ENCODE results near the gene TK1. TPM values are rescaled to one million over a fixed set of nuclear protein-coding genes. Genes with fewer than 3 reads are reported as not detected.

The TK1 gene
- total RNA-seq, 1 experiment from 2014 or later = 153 TPM

DNA sequence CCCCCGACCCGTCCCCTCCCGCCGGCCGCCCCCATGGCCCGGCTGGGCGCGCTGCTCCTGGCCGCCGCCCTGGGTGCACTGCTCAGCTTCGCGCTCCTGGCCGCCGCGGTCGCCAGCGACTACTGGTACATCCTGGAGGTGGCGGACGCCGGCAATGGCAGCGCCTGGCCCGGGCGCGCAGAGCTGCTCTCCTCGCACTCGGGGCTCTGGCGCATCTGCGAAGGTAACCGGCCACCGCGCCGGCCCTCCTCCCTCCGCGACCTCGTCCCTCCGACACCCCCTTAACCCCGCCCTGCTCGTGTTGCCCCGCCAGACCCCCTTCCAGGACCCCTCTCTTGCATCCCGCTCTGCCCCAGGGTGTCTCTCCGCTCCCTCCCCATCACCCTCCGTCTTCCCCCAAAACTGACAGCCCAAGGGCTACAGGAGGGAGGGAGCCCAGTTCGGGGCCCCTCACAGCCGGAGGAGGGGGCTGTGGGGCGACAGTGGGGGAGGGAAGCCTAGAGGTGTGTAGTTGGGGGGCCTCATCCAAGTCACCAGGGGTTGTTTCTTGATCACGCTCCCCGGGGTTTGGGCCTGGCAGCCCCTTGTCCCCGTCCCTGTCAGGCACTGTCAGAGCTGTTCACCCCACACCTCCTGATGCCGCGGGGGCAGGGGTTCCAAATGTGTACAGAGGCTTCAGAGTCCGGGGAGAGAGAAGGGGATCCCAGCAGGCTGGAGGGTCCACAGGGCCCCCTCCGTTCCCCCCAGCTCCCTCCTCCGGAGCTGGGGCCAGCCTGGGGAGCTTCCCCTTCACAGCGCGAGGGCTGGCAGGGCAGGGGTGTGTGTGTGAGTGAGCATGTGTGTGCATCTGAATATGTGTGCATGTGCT is 45.4 kb upstream of the TK1 start:
- H3K27ac ChIP-seq (ENCODE audit: low read length) = no peak overlapping the region
- intact Hi-C loops (cut with micrococcal nuclease; ENCODE audit: unreplicated experiment) = no loop called here
- BruUV-seq (replicated peaks) = no TSS peak
- DNase-seq (ENCODE audit: low read depth, low spot score) (no peak), ATAC-seq (no peak)
- TF ChIP-seq, protein P1, sequence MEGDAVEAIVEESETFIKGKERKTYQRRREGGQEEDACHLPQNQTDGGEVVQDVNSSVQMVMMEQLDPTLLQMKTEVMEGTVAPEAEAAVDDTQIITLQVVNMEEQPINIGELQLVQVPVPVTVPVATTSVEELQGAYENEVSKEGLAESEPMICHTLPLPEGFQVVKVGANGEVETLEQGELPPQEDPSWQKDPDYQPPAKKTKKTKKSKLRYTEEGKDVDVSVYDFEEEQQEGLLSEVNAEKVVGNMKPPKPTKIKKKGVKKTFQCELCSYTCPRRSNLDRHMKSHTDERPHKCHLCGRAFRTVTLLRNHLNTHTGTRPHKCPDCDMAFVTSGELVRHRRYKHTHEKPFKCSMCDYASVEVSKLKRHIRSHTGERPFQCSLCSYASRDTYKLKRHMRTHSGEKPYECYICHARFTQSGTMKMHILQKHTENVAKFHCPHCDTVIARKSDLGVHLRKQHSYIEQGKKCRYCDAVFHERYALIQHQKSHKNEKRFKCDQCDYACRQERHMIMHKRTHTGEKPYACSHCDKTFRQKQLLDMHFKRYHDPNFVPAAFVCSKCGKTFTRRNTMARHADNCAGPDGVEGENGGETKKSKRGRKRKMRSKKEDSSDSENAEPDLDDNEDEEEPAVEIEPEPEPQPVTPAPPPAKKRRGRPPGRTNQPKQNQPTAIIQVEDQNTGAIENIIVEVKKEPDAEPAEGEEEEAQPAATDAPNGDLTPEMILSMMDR (IDR thresholded peaks at IDR 0.05) = no peak
- TF ChIP-seq POLR2AphosphoS5 (IDR thresholded peaks at IDR 0.05; ENCODE audit: low read depth, low read length) = no peak
- TF ChIP-seq SIN3A (IDR thresholded peaks at IDR 0.05; ENCODE audit: borderline replicate concordance, insufficient read depth, low read depth, low read length) = no peak
- no peak for TF ChIP-seq TCF7L2 (IDR thresholded peaks at IDR 0.05; ENCODE audit: low read depth, low read length)
- TF ChIP-seq, protein P2, sequence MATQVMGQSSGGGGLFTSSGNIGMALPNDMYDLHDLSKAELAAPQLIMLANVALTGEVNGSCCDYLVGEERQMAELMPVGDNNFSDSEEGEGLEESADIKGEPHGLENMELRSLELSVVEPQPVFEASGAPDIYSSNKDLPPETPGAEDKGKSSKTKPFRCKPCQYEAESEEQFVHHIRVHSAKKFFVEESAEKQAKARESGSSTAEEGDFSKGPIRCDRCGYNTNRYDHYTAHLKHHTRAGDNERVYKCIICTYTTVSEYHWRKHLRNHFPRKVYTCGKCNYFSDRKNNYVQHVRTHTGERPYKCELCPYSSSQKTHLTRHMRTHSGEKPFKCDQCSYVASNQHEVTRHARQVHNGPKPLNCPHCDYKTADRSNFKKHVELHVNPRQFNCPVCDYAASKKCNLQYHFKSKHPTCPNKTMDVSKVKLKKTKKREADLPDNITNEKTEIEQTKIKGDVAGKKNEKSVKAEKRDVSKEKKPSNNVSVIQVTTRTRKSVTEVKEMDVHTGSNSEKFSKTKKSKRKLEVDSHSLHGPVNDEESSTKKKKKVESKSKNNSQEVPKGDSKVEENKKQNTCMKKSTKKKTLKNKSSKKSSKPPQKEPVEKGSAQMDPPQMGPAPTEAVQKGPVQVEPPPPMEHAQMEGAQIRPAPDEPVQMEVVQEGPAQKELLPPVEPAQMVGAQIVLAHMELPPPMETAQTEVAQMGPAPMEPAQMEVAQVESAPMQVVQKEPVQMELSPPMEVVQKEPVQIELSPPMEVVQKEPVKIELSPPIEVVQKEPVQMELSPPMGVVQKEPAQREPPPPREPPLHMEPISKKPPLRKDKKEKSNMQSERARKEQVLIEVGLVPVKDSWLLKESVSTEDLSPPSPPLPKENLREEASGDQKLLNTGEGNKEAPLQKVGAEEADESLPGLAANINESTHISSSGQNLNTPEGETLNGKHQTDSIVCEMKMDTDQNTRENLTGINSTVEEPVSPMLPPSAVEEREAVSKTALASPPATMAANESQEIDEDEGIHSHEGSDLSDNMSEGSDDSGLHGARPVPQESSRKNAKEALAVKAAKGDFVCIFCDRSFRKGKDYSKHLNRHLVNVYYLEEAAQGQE (IDR thresholded peaks at IDR 0.05; ENCODE audit: insufficient read depth in 1 of 2, low read depth in 2 of 2, low read length in 1 of 2) = no peak
- H3K36me3 ChIP-seq (ENCODE audit: control insufficient read depth, insufficient read depth, low read length) = no peaks in the 10 kb centered on the region
- in situ Hi-C loops (cut with HindIII; ENCODE audit: low pct_unique_long_range_greater_than_20kb, low sequenced_read_pairs) = no loop called here
- no peaks in the 10 kb centered on the region for H3K27me3 ChIP-seq (ENCODE audit: control insufficient read depth, insufficient read depth, low read length)
- no peak overlapping the region for H3K4me3 ChIP-seq (ENCODE audit: low read depth in 2 of 2, low read length in 2 of 2)
- POLR2A ChIA-PET = no interaction called here
- H3K4me1 ChIP-seq (ENCODE audit: control insufficient read depth, insufficient read depth, low read length) = no peaks in the 10 kb centered on the region
- CTCF ChIA-PET = no interaction called here
- no peaks in the 10 kb centered on the region for H3K9me3 ChIP-seq (ENCODE audit: control insufficient read depth, insufficient read depth, low read depth, low read length)

DNA sequence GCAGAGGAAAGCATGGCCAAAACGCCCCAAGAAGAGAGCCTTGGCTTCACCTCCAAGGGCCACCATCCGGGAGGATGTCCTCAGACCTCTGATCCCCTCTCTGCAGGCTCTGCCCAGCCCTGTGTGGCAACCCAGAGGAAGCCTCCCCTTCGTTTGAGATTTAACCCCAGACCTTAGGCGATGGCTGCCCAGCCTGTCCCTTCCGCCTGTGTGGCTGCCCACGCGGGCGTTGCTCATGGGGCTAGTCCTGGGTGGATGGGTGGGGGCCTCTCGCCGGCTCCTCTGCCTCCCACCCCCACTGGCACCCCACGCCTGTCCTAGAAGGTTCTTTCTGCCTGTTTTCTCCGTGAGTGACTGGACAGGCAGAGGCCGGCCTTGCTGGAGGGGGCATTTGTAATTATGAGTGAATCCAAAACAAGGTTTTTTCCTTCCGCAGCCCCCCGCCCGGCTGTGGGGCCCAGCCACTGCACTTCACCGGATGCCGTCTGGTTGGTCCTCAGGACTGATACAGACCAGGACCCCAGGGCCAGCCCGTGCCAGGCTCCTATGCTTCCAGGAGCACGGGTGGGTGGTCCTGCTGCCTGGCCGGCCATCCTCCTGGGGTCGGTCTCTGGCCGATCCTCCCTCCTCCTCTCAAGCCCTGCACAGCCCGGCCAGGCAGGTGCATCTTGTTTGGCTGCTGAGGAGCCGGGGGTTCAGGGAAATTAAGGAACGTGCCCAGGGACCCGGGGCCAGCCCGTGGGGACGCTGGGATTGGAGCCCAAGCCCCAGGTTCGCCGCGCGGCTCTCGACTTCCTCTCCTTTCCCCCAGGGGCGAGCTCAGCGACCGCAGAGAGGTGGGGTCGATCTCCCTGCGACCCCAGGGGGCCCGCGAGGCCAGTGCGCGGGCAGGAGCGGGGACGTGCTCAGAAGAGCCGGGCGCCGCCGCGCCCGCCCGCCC is 44.4 kb upstream of the TK1 start, which contains the start of gene TMEM235:
TSS of gene TMEM235 (plus strand) at position 636 of the 940 bp plus-strand sequence. CDS start 393 bp downstream, outside the sequence.
- no peak within 1 kb of the TSS for H3K27ac ChIP-seq (ENCODE audit: low read length)
- ChIA-PET CTCF (no interaction called here), POLR2A (no interaction called here)
- BruUV-seq (replicated peaks) = no TSS peak
- in situ Hi-C loops (cut with HindIII; ENCODE audit: low pct_unique_long_range_greater_than_20kb, low sequenced_read_pairs) (no loop called here), intact Hi-C loops (cut with micrococcal nuclease; ENCODE audit: unreplicated experiment) (no loop called here)
- H3K4me1 ChIP-seq (ENCODE audit: control insufficient read depth, insufficient read depth, low read length) = no peaks in the 10 kb centered on the region
- H3K9me3 ChIP-seq (ENCODE audit: control insufficient read depth, insufficient read depth, low read depth, low read length) = no peaks in the 10 kb centered on the region
- no peaks in the 10 kb centered on the region for H3K36me3 ChIP-seq (ENCODE audit: control insufficient read depth, insufficient read depth, low read length)
- DNase-seq (ENCODE audit: low read depth, low spot score) (no peak), ATAC-seq (peak; percentile 42; the same call in 1 of the 2 replicates)
- TF ChIP-seq TCF7L2 (IDR thresholded peaks at IDR 0.05; ENCODE audit: low read depth, low read length) = no peak
- no peak for TF ChIP-seq POLR2AphosphoS5 (IDR thresholded peaks at IDR 0.05; ENCODE audit: low read depth, low read length)
- no peak within 1 kb of the TSS for H3K4me3 ChIP-seq (ENCODE audit: low read depth in 2 of 2, low read length in 2 of 2)
- no peaks in the 10 kb centered on the region for H3K27me3 ChIP-seq (ENCODE audit: control insufficient read depth, insufficient read depth, low read length)
